Endothelial cell of umbilical vein (primary cell): ENCODE data around the gene CFAP65.

Source experiments
- CTCF ChIP-seq, 2 donors: IDR thresholded peaks; 1 replicate in 1 of 2; 2 replicates in 1 of 2; pipeline ENCODE4 v1.5.1; 2011; ENCODE audit warnings: low read length in 2 of 2, mild to moderate bottlenecking in 2 of 2, moderate library complexity in 2 of 2, control low read depth in 1 of 2, inconsistent platforms in 1 of 2, low read depth in 1 of 2; ENCODE audit not compliant: insufficient read depth in 1 of 2; ENCODE audit errors: extremely low read depth in 1 of 2
- EZH2 ChIP-seq: IDR thresholded peaks from 2 replicates; pipeline ENCODE4 v1.6.1; 2012; ENCODE audit warnings: borderline replicate concordance, low read depth, mild to moderate bottlenecking, moderate library complexity, low read length, inconsistent platforms; ENCODE audit not compliant: severe bottlenecking
- POLR2A ChIP-seq: IDR thresholded peaks from 2 replicates; pipeline ENCODE4 v1.6.1; 2012; ENCODE audit warnings: low read depth, mild to moderate bottlenecking, control low read depth, low read length

DNA sequence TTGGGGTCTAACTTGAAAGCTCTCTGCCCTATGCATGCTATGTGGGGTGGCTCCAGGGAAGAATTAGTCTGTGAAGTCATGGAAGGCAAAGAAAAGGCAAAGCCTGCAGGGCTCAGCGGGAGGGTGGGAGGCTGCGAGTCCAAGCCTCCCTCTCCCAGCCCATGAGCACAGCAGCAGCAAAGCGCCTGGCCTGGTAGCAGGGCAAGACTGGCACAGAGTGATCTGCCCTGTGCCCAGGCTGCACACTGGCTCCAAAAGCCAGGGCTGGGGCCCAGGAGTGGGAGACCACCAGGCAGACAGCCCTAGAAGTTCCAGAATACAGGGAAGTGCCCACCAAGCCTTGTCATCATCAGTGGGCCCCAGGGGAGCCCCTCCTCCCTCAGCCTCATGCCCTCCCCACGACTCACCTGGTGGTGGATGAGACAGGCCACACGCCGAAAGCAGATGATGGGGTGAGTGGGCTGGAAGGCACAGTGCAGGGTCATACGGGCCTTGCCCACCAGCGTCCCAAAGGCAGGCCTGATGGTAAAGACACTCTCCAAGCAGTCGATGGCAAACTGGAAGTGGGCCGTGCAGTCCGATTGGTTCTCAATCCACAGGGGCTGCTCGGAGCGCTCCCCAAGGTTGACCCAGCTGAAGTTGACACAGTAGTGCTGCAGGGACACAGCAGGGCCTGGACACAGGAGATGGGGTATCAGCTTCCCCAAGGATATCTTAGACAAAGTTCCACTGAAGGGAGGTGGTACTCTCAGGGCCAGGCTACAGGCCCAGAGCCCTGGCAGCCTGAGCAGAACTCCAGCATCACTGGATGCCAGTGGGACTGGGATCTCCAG is 12.1 kb downstream of the CFAP65 start:
- TF ChIP-seq POLR2A (no peak), CTCF (IDR thresholded peaks at IDR 0.05; ENCODE audit: extremely low read depth in 1 of 2, insufficient read depth in 1 of 2, low read depth in 1 of 2, low read length in 2 of 2) (no peak), EZH2 (no peak)
